OCI-LY7 (cell line): ENCODE results near the gene LARGE1.

Experiments
- CTCF ChIP-seq: fragments of 200-600 bp; sonication (generic); conservative IDR thresholded peaks from 2 replicates; pipeline ENCODE4 v1.5.1; 2014; ENCODE audit warnings: mild to moderate bottlenecking, antibody characterized with exemption, low read length, moderate library complexity, mixed read lengths
- EZH2phosphoT487 ChIP-seq: fragments of 200-600 bp; sonication (generic); IDR thresholded peaks from 2 replicates; pipeline ENCODE4 v1.6.1; 2018; ENCODE audit warnings: low read depth, borderline replicate concordance, mild to moderate bottlenecking, mixed run types, antibody characterized with exemption, low read length, moderate library complexity, mixed read lengths

DNA sequence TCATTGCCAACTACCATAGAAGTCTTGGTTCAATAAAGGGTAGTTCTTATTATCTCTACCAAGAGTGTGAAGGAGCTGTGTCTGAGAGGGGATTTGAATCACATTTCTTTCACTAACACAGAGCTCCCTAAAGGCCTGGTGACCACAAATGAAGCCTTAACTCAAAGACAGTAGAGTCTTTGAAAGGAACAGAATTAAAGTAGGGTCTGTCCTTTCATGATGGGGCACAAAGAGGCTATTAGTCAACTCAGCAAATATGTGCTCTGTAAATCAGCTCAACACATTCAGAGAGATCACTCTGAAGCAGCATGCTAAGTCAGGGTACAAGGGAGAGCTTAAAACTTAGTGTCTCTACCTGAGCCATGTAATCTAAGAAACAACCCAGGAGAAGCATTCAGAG lies 649.7 kb downstream of the LARGE1 start:
- TF ChIP-seq CTCF (no peak), EZH2phosphoT487 (no peak)
